Keratinocyte (primary cell): ENCODE results near the gene TTC4.

ENCODE experiments used
- EZH2 ChIP-seq: IDR thresholded peaks from one replicate; pipeline ENCODE4 v1.6.1; 2012; ENCODE audit warnings: inconsistent platforms, mild to moderate bottlenecking, low read length, moderate library complexity
- TF ChIP-seq, protein P1 (sequence below), 3 experiments: IDR thresholded peaks in 1 of 3; conservative IDR thresholded peaks in 1 of 3; optimal IDR thresholded peaks in 1 of 3; 2 replicates in 2 of 3; 3 replicates in 1 of 3; pipeline versions ENCODE3 to v1.5.1; 2011; ENCODE audit warnings: low read length in 3 of 3, mild to moderate bottlenecking in 3 of 3, moderate library complexity in 2 of 3, control low read depth in 1 of 3, inconsistent platforms in 1 of 3; ENCODE audit not compliant: insufficient read depth in 2 of 3; ENCODE audit errors: extremely low read depth in 1 of 3

DNA sequence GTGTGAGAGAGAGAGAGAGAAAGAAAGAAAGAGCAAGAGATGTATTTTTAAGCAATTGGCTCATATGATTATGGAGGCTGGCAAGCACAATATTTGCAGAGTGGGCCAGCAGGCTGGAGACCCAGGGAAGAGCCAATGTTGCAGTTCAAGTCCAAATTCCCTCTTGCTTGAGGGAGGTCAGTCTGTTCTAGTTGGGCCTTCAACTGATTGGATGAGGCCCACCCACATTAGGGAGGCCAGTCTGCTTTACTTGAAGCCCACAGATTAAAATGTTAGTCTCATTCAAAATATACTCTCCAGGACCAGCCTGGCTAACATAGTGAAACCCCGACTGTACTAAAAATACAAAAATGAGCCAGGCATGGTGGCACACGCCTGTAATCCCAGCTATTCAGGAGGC lies 57.3 kb downstream of the TTC4 start:
- TF ChIP-seq, protein P1, sequence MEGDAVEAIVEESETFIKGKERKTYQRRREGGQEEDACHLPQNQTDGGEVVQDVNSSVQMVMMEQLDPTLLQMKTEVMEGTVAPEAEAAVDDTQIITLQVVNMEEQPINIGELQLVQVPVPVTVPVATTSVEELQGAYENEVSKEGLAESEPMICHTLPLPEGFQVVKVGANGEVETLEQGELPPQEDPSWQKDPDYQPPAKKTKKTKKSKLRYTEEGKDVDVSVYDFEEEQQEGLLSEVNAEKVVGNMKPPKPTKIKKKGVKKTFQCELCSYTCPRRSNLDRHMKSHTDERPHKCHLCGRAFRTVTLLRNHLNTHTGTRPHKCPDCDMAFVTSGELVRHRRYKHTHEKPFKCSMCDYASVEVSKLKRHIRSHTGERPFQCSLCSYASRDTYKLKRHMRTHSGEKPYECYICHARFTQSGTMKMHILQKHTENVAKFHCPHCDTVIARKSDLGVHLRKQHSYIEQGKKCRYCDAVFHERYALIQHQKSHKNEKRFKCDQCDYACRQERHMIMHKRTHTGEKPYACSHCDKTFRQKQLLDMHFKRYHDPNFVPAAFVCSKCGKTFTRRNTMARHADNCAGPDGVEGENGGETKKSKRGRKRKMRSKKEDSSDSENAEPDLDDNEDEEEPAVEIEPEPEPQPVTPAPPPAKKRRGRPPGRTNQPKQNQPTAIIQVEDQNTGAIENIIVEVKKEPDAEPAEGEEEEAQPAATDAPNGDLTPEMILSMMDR (optimal IDR thresholded peaks at IDR 0.05 in 1 of 3, IDR thresholded peaks at IDR 0.05 in 1 of 3, conservative IDR thresholded peaks at IDR 0.05 in 1 of 3; ENCODE audit: extremely low read depth in 1 of 3, insufficient read depth in 2 of 3, low read length in 3 of 3): no peak
- no peak for TF ChIP-seq EZH2
